ENCODE results near the gene AP2A2.

AP2A2 gene

GRCh38 chr11:917426-917825 is 8.2 kb upstream of the AP2A2 start:
- in situ Hi-C loops (cut with HindIII; ENCODE audit: low sequenced_read_pairs): no loop called here
- no peak overlapping the region for H3K4me3 ChIP-seq (ENCODE audit: low read depth, low read length)
- no peak for DNase-seq (ENCODE audit: low read depth, low spot score)
- TF ChIP-seq CTCF (IDR thresholded peaks at IDR 0.05; ENCODE audit: low read depth, low read length): no peak

- in situ Hi-C loops (cut with HindIII; ENCODE audit: low sequenced_read_pairs): no loop called here
- H3K4me3 ChIP-seq (ENCODE audit: low read depth, low read length): no peak overlapping the region
- DNase-seq (ENCODE audit: low read depth, low spot score): no peak
- no peak for TF ChIP-seq CTCF (IDR thresholded peaks at IDR 0.05; ENCODE audit: low read depth, low read length)
Observed at GRCh38 chr11:921921-922678, 3.6 kb upstream of the AP2A2 start.

GRCh38 chr11:923691-924405 is 1.8 kb upstream of the AP2A2 start:
- H3K4me3 ChIP-seq (ENCODE audit: low read depth, low read length): no peak overlapping the region
- in situ Hi-C loops (cut with HindIII; ENCODE audit: low sequenced_read_pairs): no loop called here
- no peak for DNase-seq (ENCODE audit: low read depth, low spot score)
- TF ChIP-seq CTCF (IDR thresholded peaks at IDR 0.05; ENCODE audit: low read depth, low read length): no peak

GRCh38 chr11:924406-925157 is 1.1 kb upstream of the AP2A2 start:
- in situ Hi-C loops (cut with HindIII; ENCODE audit: low sequenced_read_pairs): no loop called here
- TF ChIP-seq CTCF (IDR thresholded peaks at IDR 0.05; ENCODE audit: low read depth, low read length): no peak
- H3K4me3 ChIP-seq (ENCODE audit: low read depth, low read length): no peak overlapping the region
- no peak for DNase-seq (ENCODE audit: low read depth, low spot score)

GRCh38 chr11:925158-925495 is 543 bp upstream of the AP2A2 start:
- peak overlapping the region; percentile 21 for H3K4me3 ChIP-seq (ENCODE audit: low read depth, low read length)
- TF ChIP-seq CTCF (IDR thresholded peaks at IDR 0.05; ENCODE audit: low read depth, low read length): no peak
- in situ Hi-C loops (cut with HindIII; ENCODE audit: low sequenced_read_pairs): no loop called here
- DNase-seq (ENCODE audit: low read depth, low spot score): no peak

- in situ Hi-C loops (cut with HindIII; ENCODE audit: low sequenced_read_pairs): no loop called here
- H3K4me3 ChIP-seq (ENCODE audit: low read depth, low read length): peak overlapping the region; percentile 81
- peak; percentile 49 for DNase-seq (ENCODE audit: low read depth, low spot score)
- TF ChIP-seq CTCF (IDR thresholded peaks at IDR 0.05; ENCODE audit: low read depth, low read length): no peak
Observed at GRCh38 chr11:926341-926916, 759 bp downstream of the AP2A2 start.

Data from astrocyte of the spinal cord (primary cell).